ENCODE results near the gene C1QTNF8. TPM values are rescaled to one million over a fixed set of nuclear protein-coding genes. Genes with fewer than 3 reads are reported as not detected.

The C1QTNF8 gene
- polyA plus RNA-seq, 1 donor (not counting 4 experiments of a cell fraction or from before 2014, with no cell fraction given) = not detected

GRCh38 chr16:1056196-1056595, 39.8 kb downstream of the C1QTNF8 start:
- H4K20me1 ChIP-seq (ENCODE audit: control insufficient read depth, extremely low read depth, insufficient read depth, low read length) = no peaks in the 10 kb centered on the region
- H3K9me3 ChIP-seq (ENCODE audit: control insufficient read depth, low read depth, low read length) = no peaks in the 10 kb centered on the region
- H3K9ac ChIP-seq (ENCODE audit: control insufficient read depth, extremely low read depth, insufficient read depth, low read length) = no peak overlapping the region
- H3K36me3 ChIP-seq (ENCODE audit: control insufficient read depth in 2 of 2, extremely low read depth in 1 of 2, insufficient read depth in 2 of 2, low read length in 2 of 2) = no peaks in the 10 kb centered on the region
- no peak overlapping the region for H3K27ac ChIP-seq (ENCODE audit: control insufficient read depth, insufficient read depth, low read length)
- H3K27me3 ChIP-seq (ENCODE audit: control insufficient read depth, extremely low read depth, insufficient read depth, low read length) = no peaks in the 10 kb centered on the region
- dilution Hi-C loops (cut with MboI; ENCODE audit: extremely low pct_ligation_motif_present, low sequenced_read_pairs) = no loop called here
- H2AFZ ChIP-seq (ENCODE audit: control insufficient read depth, low read length) = no peak overlapping the region
- H3K4me2 ChIP-seq (ENCODE audit: control insufficient read depth, extremely low read depth, insufficient read depth, low read depth, low read length) = no peak overlapping the region
- FAIRE-seq (no peak), DNase-seq (ENCODE audit: low read depth, low spot score) (no peak)
- H3K4me3 ChIP-seq (ENCODE audit: control insufficient read depth in 2 of 3, extremely low read depth in 1 of 3, insufficient read depth in 2 of 3, low read depth in 1 of 3, low read length in 3 of 3) = no peak overlapping the region
- H3K79me2 ChIP-seq (ENCODE audit: control insufficient read depth, insufficient read depth, low read length) = no peaks in the 10 kb centered on the region
- H3K4me1 ChIP-seq (ENCODE audit: control insufficient read depth, extremely low read depth, insufficient read depth, low read length) = no peaks in the 10 kb centered on the region
- no peak for TF ChIP-seq CTCF (optimal IDR thresholded peaks at IDR 0.05 in 1 of 3, IDR thresholded peaks at IDR 0.05 in 1 of 3, conservative IDR thresholded peaks at IDR 0.05 in 1 of 3; ENCODE audit: extremely low read depth in 1 of 3, insufficient read depth in 2 of 3, low read length in 3 of 3)
- TF ChIP-seq EZH2 (IDR thresholded peaks at IDR 0.05; ENCODE audit: low read length) = no peak
- H3K9me1 ChIP-seq (ENCODE audit: control insufficient read depth, extremely low read depth, insufficient read depth, low read length) = no peaks in the 10 kb centered on the region

GRCh38 chr16:1055557-1055924, 40.5 kb downstream of the C1QTNF8 start:
- DNase-seq (ENCODE audit: low read depth, low spot score) (no peak), FAIRE-seq (no peak)
- H3K36me3 ChIP-seq (ENCODE audit: control insufficient read depth in 2 of 2, extremely low read depth in 1 of 2, insufficient read depth in 2 of 2, low read length in 2 of 2) = no peaks in the 10 kb centered on the region
- dilution Hi-C loops (cut with MboI; ENCODE audit: extremely low pct_ligation_motif_present, low sequenced_read_pairs) = no loop called here
- no peak overlapping the region for H3K4me3 ChIP-seq (ENCODE audit: control insufficient read depth in 2 of 3, extremely low read depth in 1 of 3, insufficient read depth in 2 of 3, low read depth in 1 of 3, low read length in 3 of 3)
- H3K27ac ChIP-seq (ENCODE audit: control insufficient read depth, insufficient read depth, low read length) = no peak overlapping the region
- H3K27me3 ChIP-seq (ENCODE audit: control insufficient read depth, extremely low read depth, insufficient read depth, low read length) = no peaks in the 10 kb centered on the region
- no peaks in the 10 kb centered on the region for H3K9me1 ChIP-seq (ENCODE audit: control insufficient read depth, extremely low read depth, insufficient read depth, low read length)
- H3K79me2 ChIP-seq (ENCODE audit: control insufficient read depth, insufficient read depth, low read length) = no peaks in the 10 kb centered on the region
- H3K4me2 ChIP-seq (ENCODE audit: control insufficient read depth, extremely low read depth, insufficient read depth, low read depth, low read length) = no peak overlapping the region
- no peak overlapping the region for H2AFZ ChIP-seq (ENCODE audit: control insufficient read depth, low read length)
- no peaks in the 10 kb centered on the region for H3K4me1 ChIP-seq (ENCODE audit: control insufficient read depth, extremely low read depth, insufficient read depth, low read length)
- no peaks in the 10 kb centered on the region for H4K20me1 ChIP-seq (ENCODE audit: control insufficient read depth, extremely low read depth, insufficient read depth, low read length)
- no peak overlapping the region for H3K9ac ChIP-seq (ENCODE audit: control insufficient read depth, extremely low read depth, insufficient read depth, low read length)
- no peaks in the 10 kb centered on the region for H3K9me3 ChIP-seq (ENCODE audit: control insufficient read depth, low read depth, low read length)
- TF ChIP-seq EZH2 (IDR thresholded peaks at IDR 0.05; ENCODE audit: low read length) (no peak), CTCF (optimal IDR thresholded peaks at IDR 0.05 in 1 of 3, IDR thresholded peaks at IDR 0.05 in 1 of 3, conservative IDR thresholded peaks at IDR 0.05 in 1 of 3; ENCODE audit: extremely low read depth in 1 of 3, insufficient read depth in 2 of 3, low read length in 3 of 3) (no peak)
